Ishikawa (cell line): ENCODE data around the gene MYO7B.

Experiments
- CEBPB ChIP-seq: IDR thresholded peaks from 2 replicates; pipeline ENCODE4 v1.6.1; 2012
- CREB1 ChIP-seq: IDR thresholded peaks from 2 replicates; pipeline ENCODE4 v1.6.1; 2012; ENCODE audit warnings: low read depth
- EGR1 ChIP-seq: IDR thresholded peaks from 2 replicates; pipeline ENCODE4 v1.6.1; 2012
- EP300 ChIP-seq: IDR thresholded peaks from 2 replicates; pipeline ENCODE4 v1.6.1; 2012; ENCODE audit warnings: borderline replicate concordance
- FOXM1 ChIP-seq: IDR thresholded peaks from 2 replicates; pipeline ENCODE4 v1.6.1; 2012; ENCODE audit warnings: low read depth, borderline replicate concordance
- NFIC ChIP-seq: IDR thresholded peaks from 2 replicates; pipeline ENCODE4 v1.6.1; 2012
- RAD21 ChIP-seq: IDR thresholded peaks from 2 replicates; pipeline ENCODE4 v1.6.1; 2012; ENCODE audit warnings: low read depth
- TAF1 ChIP-seq: IDR thresholded peaks from 2 replicates; pipeline ENCODE4 v1.6.1; 2012; ENCODE audit warnings: low read depth, mild to moderate bottlenecking
- TCF12 ChIP-seq: IDR thresholded peaks from 2 replicates; pipeline ENCODE4 v1.6.1; 2012; ENCODE audit warnings: low read depth
- TEAD4 ChIP-seq: IDR thresholded peaks from 2 replicates; pipeline ENCODE4 v1.6.1; 2012
- YY1 ChIP-seq: IDR thresholded peaks from 2 replicates; pipeline ENCODE4 v1.6.1; 2012; ENCODE audit warnings: low read depth
- ZBTB7A ChIP-seq: IDR thresholded peaks from 2 replicates; pipeline ENCODE4 v1.6.1; 2012; ENCODE audit warnings: low read depth
- TF ChIP-seq, protein P1 (sequence below): IDR thresholded peaks from 2 replicates; pipeline ENCODE4 v1.6.1; 2012
- TF ChIP-seq, protein P2 (sequence below): IDR thresholded peaks from 2 replicates; pipeline ENCODE4 v1.6.1; 2012
- TF ChIP-seq, protein P3 (sequence below): IDR thresholded peaks from 2 replicates; pipeline ENCODE4 v1.6.1; 2012; ENCODE audit warnings: low read depth, mild to moderate bottlenecking

The MYO7B gene

DNA sequence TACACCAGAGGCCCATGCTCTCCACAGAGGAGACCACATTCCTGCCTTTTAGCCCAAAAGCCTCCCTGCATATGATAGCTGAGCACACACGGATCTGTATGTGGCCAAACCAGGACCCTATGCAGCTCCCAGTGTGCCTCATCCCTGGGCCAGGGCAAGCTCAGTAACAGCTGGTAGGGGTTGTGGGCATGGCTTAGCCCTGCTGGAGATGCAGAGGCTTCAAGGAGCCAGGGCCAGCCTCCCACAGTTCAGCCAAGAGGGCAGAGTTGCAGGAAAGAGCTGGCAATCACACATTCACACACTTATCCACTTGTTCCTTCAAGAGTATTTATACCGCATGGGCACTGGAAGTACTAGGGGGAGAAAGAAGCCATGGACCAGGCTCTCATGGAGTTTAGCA lies 141.4 kb downstream of the MYO7B start:
- TF ChIP-seq ZBTB7A = no peak
- TF ChIP-seq EGR1 = no peak

DNA sequence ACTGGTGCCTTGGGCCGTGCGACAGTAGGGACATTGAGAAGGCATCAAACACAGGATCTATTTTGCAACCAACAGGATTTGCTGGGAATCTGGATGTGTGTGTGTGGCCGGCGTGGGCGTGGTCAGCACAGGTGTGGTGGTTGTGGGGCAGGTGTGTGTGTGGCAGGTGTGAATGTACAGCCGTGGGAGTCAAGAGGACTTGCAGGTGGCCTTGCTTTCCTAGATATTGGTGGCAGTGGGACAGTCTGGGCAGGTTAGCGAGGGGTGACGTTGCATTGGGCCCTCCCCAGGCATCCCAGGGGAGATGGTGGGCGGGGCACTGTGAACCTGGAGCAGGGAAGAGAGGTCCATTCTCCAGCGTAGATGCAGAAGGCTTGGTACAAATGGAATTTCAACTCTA lies 143.0 kb downstream of the MYO7B start:
- TF ChIP-seq TEAD4 = no peak
- no peak for TF ChIP-seq CREB1
- TF ChIP-seq EP300 = no peak
- TF ChIP-seq RAD21 = no peak
- TF ChIP-seq, protein P1, sequence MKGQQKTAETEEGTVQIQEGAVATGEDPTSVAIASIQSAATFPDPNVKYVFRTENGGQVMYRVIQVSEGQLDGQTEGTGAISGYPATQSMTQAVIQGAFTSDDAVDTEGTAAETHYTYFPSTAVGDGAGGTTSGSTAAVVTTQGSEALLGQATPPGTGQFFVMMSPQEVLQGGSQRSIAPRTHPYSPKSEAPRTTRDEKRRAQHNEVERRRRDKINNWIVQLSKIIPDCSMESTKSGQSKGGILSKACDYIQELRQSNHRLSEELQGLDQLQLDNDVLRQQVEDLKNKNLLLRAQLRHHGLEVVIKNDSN = no peak
- TF ChIP-seq CEBPB = no peak
- TF ChIP-seq, protein P2, sequence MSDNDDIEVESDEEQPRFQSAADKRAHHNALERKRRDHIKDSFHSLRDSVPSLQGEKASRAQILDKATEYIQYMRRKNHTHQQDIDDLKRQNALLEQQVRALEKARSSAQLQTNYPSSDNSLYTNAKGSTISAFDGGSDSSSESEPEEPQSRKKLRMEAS = no peak
- no peak for TF ChIP-seq FOXM1
- no peak for TF ChIP-seq YY1
- no peak for TF ChIP-seq ZBTB7A
- TF ChIP-seq TCF12 = no peak
- TF ChIP-seq TAF1 = no peak
- TF ChIP-seq, protein P3, sequence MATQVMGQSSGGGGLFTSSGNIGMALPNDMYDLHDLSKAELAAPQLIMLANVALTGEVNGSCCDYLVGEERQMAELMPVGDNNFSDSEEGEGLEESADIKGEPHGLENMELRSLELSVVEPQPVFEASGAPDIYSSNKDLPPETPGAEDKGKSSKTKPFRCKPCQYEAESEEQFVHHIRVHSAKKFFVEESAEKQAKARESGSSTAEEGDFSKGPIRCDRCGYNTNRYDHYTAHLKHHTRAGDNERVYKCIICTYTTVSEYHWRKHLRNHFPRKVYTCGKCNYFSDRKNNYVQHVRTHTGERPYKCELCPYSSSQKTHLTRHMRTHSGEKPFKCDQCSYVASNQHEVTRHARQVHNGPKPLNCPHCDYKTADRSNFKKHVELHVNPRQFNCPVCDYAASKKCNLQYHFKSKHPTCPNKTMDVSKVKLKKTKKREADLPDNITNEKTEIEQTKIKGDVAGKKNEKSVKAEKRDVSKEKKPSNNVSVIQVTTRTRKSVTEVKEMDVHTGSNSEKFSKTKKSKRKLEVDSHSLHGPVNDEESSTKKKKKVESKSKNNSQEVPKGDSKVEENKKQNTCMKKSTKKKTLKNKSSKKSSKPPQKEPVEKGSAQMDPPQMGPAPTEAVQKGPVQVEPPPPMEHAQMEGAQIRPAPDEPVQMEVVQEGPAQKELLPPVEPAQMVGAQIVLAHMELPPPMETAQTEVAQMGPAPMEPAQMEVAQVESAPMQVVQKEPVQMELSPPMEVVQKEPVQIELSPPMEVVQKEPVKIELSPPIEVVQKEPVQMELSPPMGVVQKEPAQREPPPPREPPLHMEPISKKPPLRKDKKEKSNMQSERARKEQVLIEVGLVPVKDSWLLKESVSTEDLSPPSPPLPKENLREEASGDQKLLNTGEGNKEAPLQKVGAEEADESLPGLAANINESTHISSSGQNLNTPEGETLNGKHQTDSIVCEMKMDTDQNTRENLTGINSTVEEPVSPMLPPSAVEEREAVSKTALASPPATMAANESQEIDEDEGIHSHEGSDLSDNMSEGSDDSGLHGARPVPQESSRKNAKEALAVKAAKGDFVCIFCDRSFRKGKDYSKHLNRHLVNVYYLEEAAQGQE = no peak
- TF ChIP-seq NFIC = no peak
- TF ChIP-seq EGR1 = no peak

DNA sequence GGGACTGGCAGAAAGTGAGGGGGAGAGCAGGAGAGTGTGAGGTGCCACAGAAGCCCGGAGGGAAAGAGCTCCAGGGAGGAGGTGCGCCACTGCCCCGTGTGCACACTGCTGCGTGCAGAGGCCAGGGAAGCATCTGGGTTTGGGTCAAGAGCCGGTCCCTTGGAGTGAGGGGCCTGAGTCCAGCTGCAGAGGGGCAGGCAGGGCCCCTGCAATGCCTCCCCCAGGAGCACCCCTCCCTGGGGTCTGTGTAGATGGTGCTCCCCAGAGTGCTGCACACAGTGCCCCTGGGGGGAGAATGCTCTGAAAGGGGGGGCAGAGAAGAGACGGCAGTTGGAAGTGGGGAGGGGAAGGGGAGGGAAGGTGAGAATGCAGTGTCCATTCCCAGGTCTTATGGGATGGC lies 143.5 kb downstream of the MYO7B start:
- TF ChIP-seq CEBPB (no peak), FOXM1 (no peak), TAF1 (no peak), EP300 (no peak), ZBTB7A (no peak), TEAD4 (no peak), EGR1 (no peak), NFIC (no peak), YY1 (no peak), CREB1 (no peak), RAD21 (no peak), TCF12 (no peak)
- TF ChIP-seq, protein P2 = no peak
- TF ChIP-seq, protein P1 = no peak
- TF ChIP-seq, protein P3 = no peak

DNA sequence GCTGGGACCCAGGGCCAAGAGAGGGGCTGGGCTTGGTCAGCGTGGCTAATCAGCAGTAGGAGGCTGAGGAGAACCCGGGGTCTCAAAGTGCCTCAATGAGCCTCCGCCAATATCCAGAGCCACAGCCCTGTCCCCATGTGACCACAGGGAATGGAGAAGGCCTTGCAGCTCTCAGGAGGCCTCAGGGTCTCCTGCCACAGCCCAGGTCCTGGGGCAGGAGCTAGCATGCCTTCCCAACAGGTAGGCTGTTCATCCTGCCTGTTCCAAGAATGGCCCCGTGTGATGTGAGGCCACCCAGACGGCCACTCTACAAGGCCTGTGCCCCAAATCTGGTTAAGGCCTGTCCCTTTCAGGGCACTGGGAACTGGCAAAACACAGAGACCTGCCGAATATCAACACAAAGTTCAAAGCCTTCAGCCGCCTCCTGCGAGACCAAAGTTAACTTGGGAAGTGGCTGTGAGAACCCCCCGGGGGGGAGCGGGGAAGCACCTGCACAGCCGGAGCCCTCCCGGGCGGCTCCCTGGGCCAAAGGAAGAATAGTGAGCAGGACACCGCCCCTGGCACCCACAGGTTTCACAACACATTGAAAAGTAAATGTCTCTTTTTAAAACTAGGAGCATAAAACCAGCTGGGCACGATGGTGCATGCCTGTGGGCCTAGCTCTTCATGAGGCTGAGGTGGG lies 144.3 kb downstream of the MYO7B start:
- TF ChIP-seq FOXM1 = no peak
- no peak for TF ChIP-seq EP300
- no peak for TF ChIP-seq NFIC
- TF ChIP-seq, protein P2 = no peak
- TF ChIP-seq CREB1 = no peak
- TF ChIP-seq ZBTB7A = no peak
- no peak for TF ChIP-seq YY1
- TF ChIP-seq TEAD4 = no peak
- no peak for TF ChIP-seq CEBPB
- no peak for TF ChIP-seq TAF1
- TF ChIP-seq RAD21 = no peak
- TF ChIP-seq, protein P3 = no peak
- TF ChIP-seq EGR1 = no peak
- TF ChIP-seq, protein P1 = no peak
- TF ChIP-seq TCF12 = no peak
